ENCODE data around the gene KLK12.

KLK12 gene

DNA sequence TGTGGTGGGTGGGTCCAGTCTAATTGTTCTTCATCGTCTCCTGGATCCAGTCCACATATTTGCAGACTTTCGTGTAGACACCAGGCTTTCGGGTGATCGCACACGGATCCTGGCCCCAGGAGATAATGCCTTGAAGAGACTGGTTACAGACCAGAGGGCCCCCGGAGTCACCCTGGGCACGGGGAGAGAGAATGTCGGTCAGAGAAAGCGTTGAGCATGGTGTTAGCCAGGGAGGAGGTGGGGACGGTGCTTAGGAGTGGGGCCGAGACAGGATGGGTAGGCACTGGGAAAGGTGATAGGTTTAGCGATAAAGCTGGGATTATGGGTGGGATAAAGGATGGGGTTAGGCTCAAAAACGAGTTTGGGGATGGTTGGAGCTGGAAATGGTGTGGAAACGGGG lies 12.3 kb downstream of the KLK12 start:
- no peak overlapping the region for H2BK120ac ChIP-seq (ENCODE audit: insufficient read depth, low read length, poor library complexity)

GRCh38 chr19:51020988-51021651 lies 13.7 kb downstream of the KLK12 start:
- no peak overlapping the region for H2AK5ac ChIP-seq (ENCODE audit: low read length)
- no peak overlapping the region for H3K23ac ChIP-seq (ENCODE audit: low read length)
- no peak overlapping the region for H3K4me2 ChIP-seq (ENCODE audit: low read length)
- no peak overlapping the region for H2BK5ac ChIP-seq (ENCODE audit: low read depth, low read length, poor library complexity)
- no peaks in the 10 kb centered on the region for H3K79me1 ChIP-seq (ENCODE audit: low read length)
- no peaks in the 10 kb centered on the region for H3K9me3 ChIP-seq (ENCODE audit: insufficient read depth, low read depth, low read length)
- H3K36me3 ChIP-seq (ENCODE audit: control insufficient read depth in 1 of 2, insufficient read depth in 2 of 2, low read length in 2 of 2), result no peaks in the 10 kb centered on the region
- no peak overlapping the region for H3K4me3 ChIP-seq (ENCODE audit: low read depth, low read length)
- no peak overlapping the region for H3K14ac ChIP-seq (ENCODE audit: low read length)
- H3K79me2 ChIP-seq (ENCODE audit: control insufficient read depth, insufficient read depth, low read length, poor library complexity), result no peaks in the 10 kb centered on the region
- no peak overlapping the region for H4K8ac ChIP-seq (ENCODE audit: low read depth, low read length)
- H4K91ac ChIP-seq (ENCODE audit: low read depth, low read length), result no peak overlapping the region
- no peak overlapping the region for H2AFZ ChIP-seq (ENCODE audit: insufficient read depth, low read length, poor library complexity)
- peak; percentile 25 to 47 for DNase-seq
- H3K18ac ChIP-seq (ENCODE audit: low read length), result no peak overlapping the region
- H3K4me1 ChIP-seq (ENCODE audit: control insufficient read depth in 1 of 2, insufficient read depth in 2 of 2, low read length in 2 of 2), result peaks cover 7 to 8% of the 10 kb centered on the region in 2 experiments
- H3K27me3 ChIP-seq (ENCODE audit: insufficient read depth, low read length), result peaks cover 19% of the 10 kb centered on the region
- no peak overlapping the region for H3K4ac ChIP-seq (ENCODE audit: low read depth, low read length)
- no peak overlapping the region for H2BK120ac ChIP-seq (ENCODE audit: insufficient read depth, low read length, poor library complexity)
- H4K12ac ChIP-seq (ENCODE audit: low read depth, low read length), result no peak overlapping the region
- no CpG with 5 or more reads among the region's 7 CpGs for WGBS (ENCODE audit: extremely low coverage, insufficient coverage, insufficient read length)
- H3K27ac ChIP-seq (ENCODE audit: low read depth, low read length), result no peak overlapping the region
- no peak overlapping the region for H2BK12ac ChIP-seq (ENCODE audit: low read length)
- H3K9ac ChIP-seq (ENCODE audit: low read length), result no peak overlapping the region

More for the DNA sequence above, 12.3 kb downstream of the KLK12 start:
- Histone ChIP-seq H2AK5ac (ENCODE audit: low read length) (no peak overlapping the region), H3K36me3 (ENCODE audit: control insufficient read depth in 1 of 2, insufficient read depth in 2 of 2, low read length in 2 of 2) (no peaks in the 10 kb centered on the region), H3K27me3 (ENCODE audit: insufficient read depth, low read length) (peaks cover 14% of the 10 kb centered on the region), H2BK5ac (ENCODE audit: low read depth, low read length, poor library complexity) (no peak overlapping the region), H3K9me3 (ENCODE audit: insufficient read depth, low read depth, low read length) (no peaks in the 10 kb centered on the region), H3K23ac (ENCODE audit: low read length) (no peak overlapping the region), H3K9ac (ENCODE audit: low read length) (no peak overlapping the region), H3K79me2 (ENCODE audit: control insufficient read depth, insufficient read depth, low read length, poor library complexity) (no peaks in the 10 kb centered on the region), H4K12ac (ENCODE audit: low read depth, low read length) (no peak overlapping the region), H3K4ac (ENCODE audit: low read depth, low read length) (no peak overlapping the region), H3K4me1 (ENCODE audit: control insufficient read depth in 1 of 2, insufficient read depth in 2 of 2, low read length in 2 of 2) (peaks cover 0 to 3% of the 10 kb centered on the region in 2 experiments), H3K79me1 (ENCODE audit: low read length) (no peaks in the 10 kb centered on the region), H2BK12ac (ENCODE audit: low read length) (no peak overlapping the region), H3K14ac (ENCODE audit: low read length) (no peak overlapping the region), H4K8ac (ENCODE audit: low read depth, low read length) (no peak overlapping the region), H3K18ac (ENCODE audit: low read length) (no peak overlapping the region), H2AFZ (ENCODE audit: insufficient read depth, low read length, poor library complexity) (no peak overlapping the region), H4K91ac (ENCODE audit: low read depth, low read length) (no peak overlapping the region), H3K4me3 (ENCODE audit: low read depth, low read length) (no peak overlapping the region), H3K27ac (ENCODE audit: low read depth, low read length) (no peak overlapping the region), H3K4me2 (ENCODE audit: low read length) (no peak overlapping the region)
- DNase-seq, result no peak
- WGBS (ENCODE audit: extremely low coverage, insufficient coverage, insufficient read length), result 100% methylated on average over 3 of the region's 14 CpGs

DNA sequence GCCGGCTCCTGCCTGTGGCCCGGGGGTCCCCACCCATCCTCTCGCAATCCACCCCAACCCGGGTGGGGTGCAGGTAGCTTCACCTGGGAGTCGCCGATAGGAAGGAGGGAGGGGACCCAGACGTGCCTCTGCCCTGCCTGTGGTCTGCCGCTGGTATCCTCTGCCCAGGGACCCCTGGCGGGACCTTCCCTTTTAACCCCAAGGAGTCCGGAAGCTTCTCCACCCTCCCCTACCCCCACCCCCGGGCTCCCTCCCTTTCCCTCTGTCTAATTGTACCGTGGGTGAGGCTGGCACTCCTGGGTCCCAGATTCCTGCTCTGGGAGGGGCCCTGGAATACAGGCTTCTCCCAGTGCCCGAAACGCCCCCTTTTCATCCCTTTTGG lies 15.3 kb downstream of the KLK12 start, which contains the start of gene KLK10:
KLK10 (minus strand) TSS at position 166 of the 382 bp plus-strand sequence. CDS start 579 bp downstream, outside the sequence.
- H2AK5ac ChIP-seq (ENCODE audit: low read length), result peak within 1 kb of the TSS; percentile 15
- H4K8ac ChIP-seq (ENCODE audit: low read depth, low read length), result no peak within 1 kb of the TSS
- H3K36me3 ChIP-seq (ENCODE audit: control insufficient read depth in 1 of 2, insufficient read depth in 2 of 2, low read length in 2 of 2), result no peaks in the 10 kb centered on the region
- peak within 1 kb of the TSS; percentile 32 for H4K91ac ChIP-seq (ENCODE audit: low read depth, low read length)
- no peaks in the 10 kb centered on the region for H3K9me3 ChIP-seq (ENCODE audit: insufficient read depth, low read depth, low read length)
- no peak within 1 kb of the TSS for H3K23ac ChIP-seq (ENCODE audit: low read length)
- H3K14ac ChIP-seq (ENCODE audit: low read length), result no peak within 1 kb of the TSS
- peak within 1 kb of the TSS; percentile 57 for H3K18ac ChIP-seq (ENCODE audit: low read length)
- H3K4me1 ChIP-seq (ENCODE audit: control insufficient read depth in 1 of 2, insufficient read depth in 2 of 2, low read length in 2 of 2), result peaks cover 7 to 8% of the 10 kb centered on the region in 2 experiments
- H3K79me1 ChIP-seq (ENCODE audit: low read length), result no peaks in the 10 kb centered on the region
- H2BK5ac ChIP-seq (ENCODE audit: low read depth, low read length, poor library complexity), result no peak within 1 kb of the TSS
- H2AFZ ChIP-seq (ENCODE audit: insufficient read depth, low read length, poor library complexity), result peak within 1 kb of the TSS; percentile 61
- H3K79me2 ChIP-seq (ENCODE audit: control insufficient read depth, insufficient read depth, low read length, poor library complexity), result no peaks in the 10 kb centered on the region
- H2BK12ac ChIP-seq (ENCODE audit: low read length), result peak within 1 kb of the TSS; percentile 42
- H2BK120ac ChIP-seq (ENCODE audit: insufficient read depth, low read length, poor library complexity), result no peak within 1 kb of the TSS
- H3K27ac ChIP-seq (ENCODE audit: low read depth, low read length), result no peak within 1 kb of the TSS
- H3K4me3 ChIP-seq (ENCODE audit: low read depth, low read length), result peak within 1 kb of the TSS; percentile 38
- WGBS (ENCODE audit: extremely low coverage, insufficient coverage, insufficient read length), result no CpG with 5 or more reads among the region's 14 CpGs
- H3K4ac ChIP-seq (ENCODE audit: low read depth, low read length), result no peak within 1 kb of the TSS
- H3K4me2 ChIP-seq (ENCODE audit: low read length), result peak within 1 kb of the TSS; percentile 66
- DNase-seq, result no peak
- H3K9ac ChIP-seq (ENCODE audit: low read length), result no peak within 1 kb of the TSS
- H3K27me3 ChIP-seq (ENCODE audit: insufficient read depth, low read length), result peaks cover 19% of the 10 kb centered on the region
- no peak within 1 kb of the TSS for H4K12ac ChIP-seq (ENCODE audit: low read depth, low read length)

DNA sequence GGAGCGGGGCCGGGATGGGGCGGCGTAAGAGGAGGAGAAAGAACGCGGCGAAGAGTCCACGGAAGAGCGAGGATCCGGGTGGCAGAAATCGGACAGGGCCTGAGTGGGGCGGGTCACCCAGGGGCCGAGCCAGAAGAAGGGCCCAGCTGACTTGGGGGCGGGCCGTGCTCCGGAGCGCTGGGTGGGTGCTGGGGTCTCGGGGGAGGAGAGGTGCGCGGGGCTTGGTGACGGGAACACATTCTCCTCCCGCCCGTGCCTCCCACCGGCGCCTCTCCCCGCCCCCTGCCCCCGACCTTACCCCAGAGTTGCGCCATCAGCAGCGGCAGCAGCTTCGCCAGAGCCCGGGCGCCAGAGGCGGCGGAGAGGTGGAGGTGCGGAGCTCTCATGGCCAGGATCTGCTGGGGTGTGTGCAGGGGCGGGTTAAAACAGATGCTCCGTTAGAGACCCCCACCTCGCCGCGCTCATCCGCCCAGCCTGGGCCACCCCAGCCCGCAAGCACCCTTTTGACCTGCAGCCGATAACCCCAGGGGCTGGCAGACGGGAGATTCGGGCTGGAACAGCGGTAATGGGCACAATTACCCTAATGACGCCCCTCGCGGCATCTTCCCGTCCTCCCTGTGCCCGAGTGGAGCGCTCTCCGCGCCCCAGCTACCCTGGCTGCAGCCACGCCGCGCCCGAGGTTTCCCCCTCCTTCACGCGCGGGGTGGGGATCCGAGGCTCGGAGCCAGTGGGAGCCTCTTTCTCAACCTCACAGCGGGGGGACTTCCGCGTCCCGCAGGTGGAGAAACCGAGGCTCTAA lies 15.9 kb downstream of the KLK12 start:
- H3K4me3 ChIP-seq (ENCODE audit: low read depth, low read length), result peak overlapping the region; percentile 38
- H3K9me3 ChIP-seq (ENCODE audit: insufficient read depth, low read depth, low read length), result no peaks in the 10 kb centered on the region
- peak overlapping the region; percentile 61 for H2AFZ ChIP-seq (ENCODE audit: insufficient read depth, low read length, poor library complexity)
- H3K18ac ChIP-seq (ENCODE audit: low read length), result peak overlapping the region; percentile 57
- no peak overlapping the region for H3K9ac ChIP-seq (ENCODE audit: low read length)
- peaks cover 19% of the 10 kb centered on the region for H3K27me3 ChIP-seq (ENCODE audit: insufficient read depth, low read length)
- no peak overlapping the region for H2BK5ac ChIP-seq (ENCODE audit: low read depth, low read length, poor library complexity)
- H2BK120ac ChIP-seq (ENCODE audit: insufficient read depth, low read length, poor library complexity), result no peak overlapping the region
- H2BK12ac ChIP-seq (ENCODE audit: low read length), result peak overlapping the region; percentile 42
- H3K4me2 ChIP-seq (ENCODE audit: low read length), result peak overlapping the region; percentile 66
- no peak for DNase-seq
- H4K8ac ChIP-seq (ENCODE audit: low read depth, low read length), result no peak overlapping the region
- no peaks in the 10 kb centered on the region for H3K79me2 ChIP-seq (ENCODE audit: control insufficient read depth, insufficient read depth, low read length, poor library complexity)
- no peak overlapping the region for H3K27ac ChIP-seq (ENCODE audit: low read depth, low read length)
- peak overlapping the region; percentile 32 for H4K91ac ChIP-seq (ENCODE audit: low read depth, low read length)
- H3K36me3 ChIP-seq (ENCODE audit: control insufficient read depth in 1 of 2, insufficient read depth in 2 of 2, low read length in 2 of 2), result no peaks in the 10 kb centered on the region
- no peak overlapping the region for H2AK5ac ChIP-seq (ENCODE audit: low read length)
- H4K12ac ChIP-seq (ENCODE audit: low read depth, low read length), result no peak overlapping the region
- no CpG with 5 or more reads among the region's 68 CpGs for WGBS (ENCODE audit: extremely low coverage, insufficient coverage, insufficient read length)
- H3K14ac ChIP-seq (ENCODE audit: low read length), result no peak overlapping the region
- peaks cover 7 to 8% of the 10 kb centered on the region in 2 experiments for H3K4me1 ChIP-seq (ENCODE audit: control insufficient read depth in 1 of 2, insufficient read depth in 2 of 2, low read length in 2 of 2)
- H3K79me1 ChIP-seq (ENCODE audit: low read length), result no peaks in the 10 kb centered on the region
- H3K4ac ChIP-seq (ENCODE audit: low read depth, low read length), result no peak overlapping the region
- H3K23ac ChIP-seq (ENCODE audit: low read length), result no peak overlapping the region

All from trophoblast cell (in vitro differentiated cells and primary cell).